22Rv1 (cell line): ENCODE measurements around the gene RDH5.
"Not testable (repeated sequence)": the region's sequence is repeated elsewhere in the genome, so short reads cannot be mapped to it uniquely, and the experiment has no call there.

Experiments
- H3K27ac ChIP-seq: fragments of 450-650 bp; 2 replicates; pipeline ENCODE4 v1.5.1; 2017
- ZFX ChIP-seq: fragments of 450-650 bp; IDR thresholded peaks from 2 replicates; pipeline ENCODE4 v1.6.1; 2017; ENCODE audit warnings: antibody characterized with exemption, borderline replicate concordance
- TF ChIP-seq, protein P1 (sequence below): fragments of 450-650 bp; IDR thresholded peaks from 2 replicates; pipeline ENCODE4 v1.5.1; 2017; ENCODE audit warnings: mild to moderate bottlenecking

Gene RDH5

DNA sequence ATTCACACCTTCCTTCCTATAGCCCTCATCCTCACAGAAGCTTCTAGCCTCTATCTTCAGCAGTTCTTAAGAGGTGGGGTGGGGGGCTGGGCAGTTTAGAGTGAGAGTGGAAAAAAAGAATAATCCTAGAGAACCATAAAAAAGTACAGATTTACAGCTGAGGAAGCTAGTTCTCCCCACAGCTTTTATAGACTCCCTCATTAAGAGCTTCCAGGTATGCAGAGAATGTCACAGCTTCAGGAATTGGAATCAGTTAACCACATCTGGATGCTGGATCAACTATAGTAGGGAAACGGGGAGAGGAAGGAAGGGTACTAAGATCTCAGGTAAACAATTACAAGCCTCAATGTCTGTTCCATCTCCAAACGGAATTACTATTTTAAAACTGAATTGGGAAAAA, 35.1 kb downstream of the RDH5 start:
- H3K27ac ChIP-seq: 0 out of 2 replicates have a peak overlapping the region, but pooled peaks have one; percentile 5
- no peak for TF ChIP-seq ZFX
- TF ChIP-seq, protein P1, sequence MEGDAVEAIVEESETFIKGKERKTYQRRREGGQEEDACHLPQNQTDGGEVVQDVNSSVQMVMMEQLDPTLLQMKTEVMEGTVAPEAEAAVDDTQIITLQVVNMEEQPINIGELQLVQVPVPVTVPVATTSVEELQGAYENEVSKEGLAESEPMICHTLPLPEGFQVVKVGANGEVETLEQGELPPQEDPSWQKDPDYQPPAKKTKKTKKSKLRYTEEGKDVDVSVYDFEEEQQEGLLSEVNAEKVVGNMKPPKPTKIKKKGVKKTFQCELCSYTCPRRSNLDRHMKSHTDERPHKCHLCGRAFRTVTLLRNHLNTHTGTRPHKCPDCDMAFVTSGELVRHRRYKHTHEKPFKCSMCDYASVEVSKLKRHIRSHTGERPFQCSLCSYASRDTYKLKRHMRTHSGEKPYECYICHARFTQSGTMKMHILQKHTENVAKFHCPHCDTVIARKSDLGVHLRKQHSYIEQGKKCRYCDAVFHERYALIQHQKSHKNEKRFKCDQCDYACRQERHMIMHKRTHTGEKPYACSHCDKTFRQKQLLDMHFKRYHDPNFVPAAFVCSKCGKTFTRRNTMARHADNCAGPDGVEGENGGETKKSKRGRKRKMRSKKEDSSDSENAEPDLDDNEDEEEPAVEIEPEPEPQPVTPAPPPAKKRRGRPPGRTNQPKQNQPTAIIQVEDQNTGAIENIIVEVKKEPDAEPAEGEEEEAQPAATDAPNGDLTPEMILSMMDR: no peak

DNA sequence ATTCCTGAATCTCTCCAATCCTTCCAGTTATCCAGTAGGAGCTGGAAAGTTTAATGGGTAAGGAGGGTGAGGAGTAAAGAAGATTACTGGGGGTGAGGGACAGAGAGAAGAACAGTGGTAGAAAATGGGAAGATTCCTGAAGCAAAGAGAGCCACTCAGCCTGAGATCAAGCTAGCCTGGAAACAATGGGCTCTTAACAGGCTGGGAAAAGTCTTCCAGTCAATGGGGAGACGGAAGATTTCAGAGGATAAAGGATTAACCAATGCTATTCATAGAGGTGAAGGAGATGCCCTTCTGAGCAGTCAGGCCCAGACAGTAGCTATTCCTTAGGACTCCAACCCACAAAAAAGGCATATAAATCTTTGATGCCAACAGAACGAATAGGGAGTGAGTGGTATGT, 37.5 kb downstream of the RDH5 start:
- TF ChIP-seq, protein P1: no peak
- TF ChIP-seq ZFX: no peak
- no peak overlapping the region for H3K27ac ChIP-seq

- not testable (repeated sequence) for H3K27ac ChIP-seq
These were observed 38.4 kb downstream of the RDH5 start for GRCh38 chr12:55758575-55758974.

GRCh38 chr12:55760663-55761062, 40.5 kb downstream of the RDH5 start:
- TF ChIP-seq, protein P1: no peak
- TF ChIP-seq ZFX: no peak
- no peak overlapping the region for H3K27ac ChIP-seq

- no peak overlapping the region for H3K27ac ChIP-seq
- no peak for TF ChIP-seq ZFX
These were observed 42.5 kb downstream of the RDH5 start for GRCh38 chr12:55762646-55763045.

- H3K27ac ChIP-seq: no peak overlapping the region
- no peak for TF ChIP-seq ZFX
- TF ChIP-seq, protein P1: no peak
These were observed 45.6 kb downstream of the RDH5 start for GRCh38 chr12:55765736-55766290.

GRCh38 chr12:55767156-55767555, 47.0 kb downstream of the RDH5 start:
- no peak overlapping the region for H3K27ac ChIP-seq
- TF ChIP-seq ZFX: no peak
- TF ChIP-seq, protein P1: no peak

GRCh38 chr12:55771736-55772135, 51.5 kb downstream of the RDH5 start:
- H3K27ac ChIP-seq: no peak overlapping the region
- TF ChIP-seq, protein P1: no peak
- TF ChIP-seq ZFX: no peak
